IPS-NIHi11 (cell line): ENCODE results near the gene ADGRL3.
"Not testable (repeated sequence)": the region's sequence is repeated elsewhere in the genome, so short reads cannot be mapped to it uniquely, and the experiment has no call there.

Source experiments
- DNase-seq: peaks from one replicate; pipeline ENCODE4 v3.0.0; 2012; ENCODE audit warnings: mixed read lengths, low spot score

ADGRL3 gene

GRCh38 chr4:61646746-61647350 is 446.7 kb downstream of the ADGRL3 start:
- DNase-seq = not testable (repeated sequence)

DNA sequence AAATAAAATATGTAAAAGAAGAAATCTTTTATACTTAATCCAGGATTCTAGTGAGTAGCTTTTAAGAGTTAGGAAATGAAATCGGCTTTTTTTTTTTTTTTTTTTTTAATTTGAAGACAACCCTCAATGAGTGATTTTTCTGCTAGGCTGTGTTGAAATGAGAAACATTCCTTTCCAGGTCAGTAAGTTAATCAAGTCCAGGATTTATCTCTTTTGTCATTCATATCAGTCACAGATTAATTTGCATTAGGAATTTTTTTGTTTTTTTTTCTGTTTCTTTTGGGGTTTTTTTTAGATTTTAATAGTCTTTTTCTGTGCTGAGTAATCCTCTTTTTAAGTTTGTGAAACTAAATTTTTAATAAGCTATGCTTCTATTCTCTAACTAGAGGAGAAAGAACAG is 448.1 kb downstream of the ADGRL3 start:
- DNase-seq = no peak

DNA sequence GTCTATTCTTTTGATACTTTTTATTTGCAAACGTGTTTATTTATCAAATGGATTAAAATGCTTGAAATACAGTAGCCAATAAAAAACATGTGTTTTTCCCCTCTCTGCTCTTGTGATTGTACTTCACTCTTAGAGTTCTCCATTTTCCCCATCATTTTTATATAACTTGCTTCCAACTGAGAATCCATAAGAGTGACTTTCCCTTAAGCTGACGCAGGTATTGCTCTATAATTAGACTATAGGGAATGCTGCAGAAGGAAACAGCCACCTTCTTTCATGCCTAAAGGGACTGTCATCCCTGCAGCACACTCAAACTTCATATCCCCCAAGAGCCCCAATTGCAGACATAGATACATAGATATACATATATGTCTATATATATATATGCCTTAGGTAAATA is 456.9 kb downstream of the ADGRL3 start:
- DNase-seq = no peak

DNA sequence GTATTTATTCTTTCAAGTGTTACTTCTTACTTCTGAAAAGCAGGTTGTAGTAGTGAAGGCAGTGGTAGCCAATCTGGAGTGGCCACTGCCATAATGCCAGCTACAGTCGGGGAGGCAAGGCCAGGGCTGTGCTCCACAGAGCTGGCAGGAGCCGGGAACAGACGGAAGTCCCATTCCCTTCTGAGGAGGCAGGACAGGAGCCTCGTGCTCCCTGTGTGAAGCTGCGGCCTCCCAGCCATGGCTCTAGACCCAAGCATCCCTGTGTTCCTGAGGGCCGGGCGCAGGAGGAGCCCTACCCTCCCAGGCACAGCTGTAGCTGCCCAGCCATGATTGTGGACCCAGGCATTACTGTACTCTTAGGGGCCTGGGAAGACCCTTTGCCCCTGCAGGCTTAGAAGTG is 461.8 kb downstream of the ADGRL3 start:
- DNase-seq = no peak

DNA sequence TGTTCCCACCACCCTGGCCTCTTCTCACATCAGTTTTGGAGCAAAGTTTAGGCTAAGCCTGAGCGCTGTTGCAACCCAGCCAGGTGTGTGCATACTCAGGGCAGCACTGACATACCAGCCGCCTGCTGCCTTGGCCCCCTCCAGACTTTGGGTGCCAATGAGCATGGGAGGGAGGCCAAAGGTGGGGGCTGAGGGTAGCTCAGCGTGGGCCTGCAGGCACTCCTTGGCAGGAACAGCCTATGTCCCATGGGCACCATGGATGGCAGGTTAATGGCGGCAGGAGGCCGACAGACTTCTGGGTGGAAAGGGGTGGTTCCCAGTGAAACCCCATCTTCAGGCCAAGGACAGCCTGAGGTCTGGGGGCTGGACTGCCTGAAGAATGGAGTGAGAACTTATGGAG is 462.2 kb downstream of the ADGRL3 start:
- DNase-seq = no peak

- no peak for DNase-seq
Observed at GRCh38 chr4:61663310-61663709, 463.2 kb downstream of the ADGRL3 start.

- no peak for DNase-seq
Observed at GRCh38 chr4:61665649-61666048, 465.5 kb downstream of the ADGRL3 start.

DNA sequence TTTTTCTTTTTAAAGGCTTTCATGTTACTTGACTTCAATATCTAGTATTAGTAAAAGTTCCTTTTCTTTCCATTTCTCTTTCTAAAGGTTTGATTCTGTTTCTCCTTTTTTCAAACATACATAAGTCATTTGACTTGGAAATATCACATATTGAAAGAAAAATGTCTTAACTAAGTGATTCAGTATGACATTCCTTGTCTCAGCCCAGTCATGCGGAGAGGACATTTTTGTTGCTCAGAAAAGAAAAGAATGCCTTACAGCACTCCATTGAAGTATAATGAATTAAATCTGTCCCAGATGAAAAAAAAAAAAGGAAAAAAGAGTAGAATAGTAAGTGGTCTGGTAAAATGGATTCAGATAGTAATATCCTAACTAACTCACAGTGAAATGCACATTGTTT is 466.1 kb downstream of the ADGRL3 start:
- DNase-seq = no peak

- no peak for DNase-seq
Observed at GRCh38 chr4:61671599-61671998, 471.5 kb downstream of the ADGRL3 start.

DNA sequence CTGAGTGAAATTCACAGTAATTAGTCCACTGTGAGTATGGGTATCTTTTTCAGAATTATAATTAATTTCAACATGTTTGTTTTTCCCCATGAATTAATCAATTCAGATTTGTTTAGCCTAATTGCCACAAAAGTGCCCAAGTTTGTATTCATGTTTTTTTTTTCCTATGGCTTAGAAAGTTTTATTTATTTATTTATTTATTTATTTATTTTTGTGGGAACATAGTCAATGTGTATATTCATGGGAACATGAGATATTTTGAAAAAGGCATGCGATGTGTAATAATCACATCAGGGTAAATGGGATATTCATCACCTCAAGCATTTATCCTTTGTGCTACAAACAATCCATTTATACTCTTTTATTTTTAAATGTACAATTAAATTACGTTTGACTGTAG is 475.3 kb downstream of the ADGRL3 start:
- DNase-seq = no peak

DNA sequence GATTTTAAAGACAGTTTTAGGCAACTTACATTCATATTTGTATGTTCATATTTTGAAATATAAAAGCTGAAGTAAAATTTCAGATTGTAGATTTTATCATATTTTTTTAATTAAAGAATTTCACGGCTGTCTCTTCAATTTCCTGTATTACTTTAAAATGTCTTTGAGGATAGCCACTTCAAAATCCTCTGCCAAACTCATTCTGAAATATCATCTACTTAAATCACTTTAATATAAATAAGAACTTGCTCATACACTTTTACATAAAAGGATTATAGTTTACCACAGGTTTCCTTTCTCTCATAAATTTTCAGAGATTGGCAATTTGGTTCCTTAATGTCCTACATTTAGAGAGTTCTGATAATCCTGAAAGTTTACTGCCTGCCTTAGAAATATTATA is 478.2 kb downstream of the ADGRL3 start:
- DNase-seq = no peak

- no peak for DNase-seq
Observed at GRCh38 chr4:61693520-61693919, 493.4 kb downstream of the ADGRL3 start.

DNA sequence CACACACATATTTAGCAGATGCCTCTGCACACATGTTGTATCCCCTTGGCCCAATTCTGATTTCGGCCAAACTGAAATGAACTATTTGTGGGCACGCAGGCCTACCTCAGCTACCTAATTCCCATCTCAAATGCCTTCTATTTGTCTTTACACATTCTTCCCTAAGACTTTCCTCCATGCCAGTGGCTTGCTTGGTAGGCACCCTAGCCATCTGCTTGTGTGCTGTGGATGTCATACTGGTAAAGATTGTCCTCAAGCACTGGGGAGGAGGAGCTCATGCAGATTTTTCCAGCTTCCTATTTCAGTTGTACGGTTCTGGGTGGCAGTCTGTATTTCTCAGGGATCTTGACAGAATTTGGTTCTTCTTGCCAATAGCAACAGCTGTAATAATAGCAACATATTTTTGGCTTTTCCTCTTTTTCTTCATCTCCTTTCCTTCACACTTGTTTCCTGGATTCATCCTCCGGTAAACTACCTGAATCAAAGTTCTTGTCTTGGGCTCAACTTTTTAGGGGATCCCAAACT is 514.3 kb downstream of the ADGRL3 start:
- peak; percentile 7 for DNase-seq

DNA sequence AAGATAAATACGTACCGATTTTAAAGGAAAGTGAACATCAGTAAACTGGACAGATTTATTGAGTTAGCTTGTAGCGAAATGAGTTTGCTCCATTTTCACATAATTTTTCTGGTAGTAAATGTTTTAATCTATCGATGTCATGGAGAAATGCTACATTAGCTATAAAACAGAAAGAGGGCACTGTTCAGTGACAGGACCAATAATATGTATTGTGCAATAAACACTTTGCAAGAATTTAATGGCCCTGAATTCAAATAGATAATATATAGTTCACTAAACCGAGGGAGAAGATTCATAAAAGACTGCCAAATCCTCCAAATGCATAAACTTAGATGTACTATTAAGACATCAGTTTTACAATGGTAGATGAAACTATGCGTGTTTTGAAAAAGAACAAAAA is 516.3 kb downstream of the ADGRL3 start:
- DNase-seq = no peak

DNA sequence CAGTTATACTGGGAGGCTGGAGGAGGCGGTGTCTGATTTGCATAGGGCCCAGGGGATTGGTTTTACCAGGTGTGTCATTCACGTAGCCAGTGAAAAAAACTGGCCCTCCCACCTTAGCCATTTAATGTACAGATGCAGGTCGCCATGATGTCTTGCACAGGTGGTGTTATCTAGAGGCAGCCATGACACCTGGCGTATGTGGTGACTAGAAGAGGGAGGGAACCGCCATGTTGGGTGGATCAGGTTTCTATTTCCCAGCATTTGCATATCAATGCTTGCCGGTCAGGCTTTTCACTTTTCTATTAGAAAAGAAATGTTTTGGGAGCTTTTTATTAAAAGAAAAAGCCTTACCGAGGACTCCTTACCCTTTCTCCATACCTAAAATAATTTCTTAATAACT is 523.4 kb downstream of the ADGRL3 start:
- peak; percentile 19 for DNase-seq

DNA sequence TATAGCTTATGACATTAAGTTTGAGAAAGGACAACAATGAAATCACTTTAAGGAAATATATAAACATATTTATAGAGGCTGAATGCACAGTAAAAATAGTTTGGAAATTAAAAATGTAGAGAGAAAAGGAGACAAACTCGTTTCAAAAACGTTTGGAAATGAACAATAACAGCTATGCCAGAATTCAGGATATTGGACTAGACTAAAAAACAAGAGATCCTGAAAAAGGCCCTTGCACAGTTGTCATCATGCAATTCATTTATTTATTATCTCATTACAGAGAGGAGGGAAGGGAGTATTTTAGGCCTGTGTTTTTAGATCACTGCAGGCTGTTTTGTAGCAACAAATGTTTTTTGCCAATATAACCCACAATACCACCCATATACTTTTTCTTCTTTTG is 527.2 kb downstream of the ADGRL3 start:
- DNase-seq = no peak

DNA sequence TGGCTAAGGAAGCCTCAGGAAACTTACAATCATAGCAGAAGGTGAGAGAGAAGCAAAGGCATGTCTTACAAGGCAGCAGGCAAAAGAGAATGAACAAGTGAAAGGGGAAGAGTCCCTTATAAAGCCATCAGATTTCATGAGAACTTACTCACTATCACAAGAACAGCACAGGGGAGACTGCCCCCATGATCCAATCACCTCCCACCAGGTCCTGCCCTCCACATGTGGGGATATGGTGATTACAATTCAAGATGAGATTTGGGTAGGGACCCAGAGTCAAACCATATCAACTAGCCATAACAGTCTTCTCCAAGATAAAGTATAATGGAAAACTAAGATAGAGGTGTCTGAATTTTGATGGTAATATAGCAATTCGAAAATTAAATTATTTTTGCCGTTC is 534.3 kb downstream of the ADGRL3 start:
- DNase-seq = no peak

- DNase-seq = no peak
Observed at GRCh38 chr4:61739887-61740286, 539.8 kb downstream of the ADGRL3 start.

DNA sequence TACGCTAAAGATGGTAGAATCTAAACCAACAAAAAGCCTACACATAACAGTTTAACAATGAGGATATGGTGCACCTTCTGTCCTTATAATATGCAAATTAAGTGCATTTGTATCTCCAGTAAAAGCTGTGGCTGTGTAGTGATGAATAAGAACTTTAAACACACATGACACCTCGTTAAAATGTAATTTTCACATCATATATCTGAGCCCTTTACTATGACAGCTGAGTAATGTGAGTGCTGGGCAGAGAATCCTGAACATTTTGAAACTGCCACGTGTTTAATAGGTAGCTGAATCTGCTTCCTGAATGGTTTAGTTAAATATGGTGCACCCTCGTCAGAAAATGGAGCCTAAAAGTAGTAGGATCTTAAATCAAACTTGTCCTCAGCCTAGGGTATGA is 540.8 kb downstream of the ADGRL3 start:
- no peak for DNase-seq

DNA sequence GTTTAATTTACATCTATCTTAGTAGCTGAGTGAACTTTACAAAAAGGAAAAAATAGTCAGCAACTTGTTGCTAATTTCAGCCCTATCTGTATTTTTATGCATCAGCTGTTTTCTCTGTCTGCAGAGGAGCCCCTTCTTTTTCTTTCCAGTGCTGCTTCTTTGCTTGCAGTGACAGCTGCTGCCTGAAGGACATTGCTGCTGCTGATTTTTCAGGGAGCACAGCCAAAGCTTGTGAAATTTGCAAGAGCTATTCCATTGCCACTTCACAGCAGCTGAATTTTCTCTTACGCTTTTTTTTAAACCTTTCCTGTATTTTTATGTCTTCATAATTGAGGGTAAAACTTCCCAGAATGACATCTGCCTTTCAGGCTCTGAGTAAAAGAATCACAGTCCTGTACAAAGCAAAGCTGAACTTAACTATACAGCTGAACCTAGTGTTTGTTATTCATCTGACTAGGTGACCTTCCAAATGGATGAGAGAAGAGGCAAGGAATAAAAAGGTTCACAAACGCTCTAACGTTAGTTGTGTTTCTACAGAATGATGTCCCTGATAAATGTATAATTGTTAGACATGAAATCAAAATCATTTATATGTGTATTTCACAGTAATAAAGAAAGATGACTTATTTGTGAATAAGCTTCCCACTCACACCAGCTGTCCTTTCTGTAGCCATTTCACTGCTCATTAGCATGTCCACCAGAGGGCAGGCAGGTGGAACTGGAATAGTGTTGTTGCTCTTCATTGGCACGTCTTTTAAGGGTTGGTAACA is 541.4 kb downstream of the ADGRL3 start:
- peak; percentile 16 for DNase-seq

DNA sequence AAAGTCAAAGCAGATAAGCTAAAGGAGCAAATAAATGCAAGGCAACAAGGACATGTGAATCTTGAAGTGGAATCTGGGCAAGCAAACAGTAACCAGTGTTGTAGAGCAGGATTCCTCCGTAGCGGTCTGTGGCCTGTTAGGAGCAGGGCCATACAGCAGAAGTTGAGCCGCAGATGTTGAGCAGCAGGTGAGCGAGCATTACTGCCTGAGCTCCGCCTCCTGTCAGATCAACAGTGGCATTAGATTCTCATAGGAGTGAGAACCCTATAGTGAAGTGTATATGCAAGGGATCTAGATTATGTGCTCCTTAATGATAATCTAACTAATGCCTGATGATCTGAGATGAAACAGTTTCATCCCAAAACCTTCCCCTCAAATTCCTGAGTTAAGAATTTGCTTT is 550.7 kb downstream of the ADGRL3 start:
- no peak for DNase-seq

GRCh38 chr4:61752617-61753016 is 552.5 kb downstream of the ADGRL3 start:
- no peak for DNase-seq

DNA sequence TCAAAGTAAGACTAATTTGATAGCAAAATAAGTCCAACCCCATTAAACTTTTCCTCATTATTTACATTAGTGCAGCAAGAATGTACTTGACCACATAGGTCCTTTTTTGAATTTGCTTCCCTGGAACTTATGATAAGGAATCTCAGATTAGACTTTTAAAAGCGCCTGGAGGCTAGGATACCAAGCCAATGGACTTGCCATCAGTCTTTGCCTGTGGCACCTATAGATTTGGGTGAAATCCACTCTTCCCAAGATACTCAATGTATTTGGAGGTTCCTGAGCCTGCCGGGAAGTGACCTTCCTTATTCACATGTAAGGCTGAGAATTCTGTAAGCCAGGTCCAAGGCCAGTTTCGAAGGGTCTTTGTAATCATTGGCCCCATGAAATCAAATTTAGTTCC is 553.6 kb downstream of the ADGRL3 start:
- DNase-seq = no peak

GRCh38 chr4:61756937-61757336 is 556.8 kb downstream of the ADGRL3 start:
- DNase-seq = not testable (repeated sequence)
